Caco-2 (cell line): ENCODE results near the gene C3orf20. TPM values are rescaled to one million over a fixed set of nuclear protein-coding genes. Genes with fewer than 3 reads are reported as not detected.
A peak's percentile ranks its signal among the peaks of the same experiment; 100 is the strongest.

ENCODE experiments used
- BruUV-seq: library from RNA; stranded (reverse); fragments of 400-500 nt; replicated peaks from 2 replicates; lab custom pipeline; 2021; lab: Mats Ljungman, UMichigan
- CTCF ChIA-PET: fragments of 300-600 bp; sonication (Branson Sonifier 250); formaldehyde crosslinking; loops from one replicate; lab custom pipeline; 2022; ENCODE audit warnings: antibody characterized with exemption; lab: Charles Lee
- POLR2A ChIA-PET: fragments of 300-600 bp; sonication (Branson Sonifier 250); formaldehyde crosslinking; loops from one replicate; lab custom pipeline; 2022; ENCODE audit warnings: antibody characterized with exemption; lab: Charles Lee
- DNase-seq, 2 experiments: peaks; one replicate each; pipeline versions ENCODE4 v3.0.0 to v3.0.0-alpha.2; 2020 to 2022
- H3K27me3 ChIP-seq: replicated peaks from 2 replicates; pipeline ENCODE4 v1.6.0; 2011; ENCODE audit warnings: low read length; ENCODE audit not compliant: control insufficient read depth, insufficient read depth
- H3K36me3 ChIP-seq: 2 replicates; pipeline ENCODE4 v1.5.1; 2011; ENCODE audit warnings: low read length; ENCODE audit not compliant: control insufficient read depth, insufficient read depth
- H3K4me1 ChIP-seq: fragments of 250-450 bp; sonication (Bioruptor Pico); 2 replicates; pipeline ENCODE4 v1.5.1; 2020; ENCODE audit warnings: mild to moderate bottlenecking
- H3K4me3 ChIP-seq: 2 replicates; pipeline ENCODE4 v1.5.1; 2011; ENCODE audit warnings: low read depth, mild to moderate bottlenecking, control low read depth, low read length
- H3K9me3 ChIP-seq: fragments of 250-450 bp; sonication (Bioruptor Pico); 2 replicates; pipeline ENCODE4 v1.5.1; 2020; ENCODE audit warnings: mild to moderate bottlenecking, moderate library complexity
- H3K27ac Mint-ChIP-seq: one replicate; pipeline ENCODE4 v1.8.0; 2022; ENCODE audit warnings: mixed read lengths; ENCODE audit not compliant: unreplicated experiment
- H3K27me3 Mint-ChIP-seq: one replicate; pipeline ENCODE4 v1.8.0; 2022; ENCODE audit warnings: mixed read lengths; ENCODE audit not compliant: insufficient read depth, unreplicated experiment
- H3K36me3 Mint-ChIP-seq: one replicate; pipeline ENCODE4 v1.8.0; 2022; ENCODE audit warnings: mild to moderate bottlenecking, mixed read lengths; ENCODE audit not compliant: insufficient read depth, unreplicated experiment
- H3K4me1 Mint-ChIP-seq: one replicate; pipeline ENCODE4 v1.8.0; 2022; ENCODE audit warnings: low read depth, mixed read lengths; ENCODE audit not compliant: unreplicated experiment
- H3K4me3 Mint-ChIP-seq: one replicate; pipeline ENCODE4 v1.8.0; 2022; ENCODE audit warnings: mild to moderate bottlenecking, moderate library complexity, mixed read lengths; ENCODE audit not compliant: unreplicated experiment
- H3K9me3 Mint-ChIP-seq: one replicate; pipeline ENCODE4 v1.8.0; 2022; ENCODE audit warnings: mixed read lengths; ENCODE audit not compliant: unreplicated experiment
- CTCF ChIP-seq, 2 experiments: fragments of 200-600 bp in 1 of 2; IDR thresholded peaks; 1 replicate in 1 of 2; 2 replicates in 1 of 2; pipeline versions ENCODE4 v1.5.1 to v1.8.0; 2011 to 2022; ENCODE audit warnings: antibody characterized with exemption in 1 of 2, control low read depth in 1 of 2, inconsistent platforms in 1 of 2, low read depth in 1 of 2, low read length in 1 of 2, mild to moderate bottlenecking in 1 of 2, moderate library complexity in 1 of 2; ENCODE audit not compliant: insufficient read depth in 1 of 2, severe bottlenecking in 1 of 2, unreplicated experiment in 1 of 2
- intact Hi-C: fragments of 100-400 bp; cut with micrococcal nuclease; formaldehyde crosslinking; loops from one replicate; pipeline ENCODE4 v1.10.0; 2022; ENCODE audit not compliant: unreplicated experiment
- total RNA-seq: library from RNA; stranded (reverse); gene quantifications from 2 replicates; pipeline ENCODE4 v1.2.3, GENCODE V29; 2022

Gene C3orf20
- total RNA-seq, 1 experiment from 2014 or later, result 0.09 TPM

- no peaks in the 10 kb centered on the region for H3K9me3 ChIP-seq
- no peaks in the 10 kb centered on the region for H3K36me3 ChIP-seq
- no peak for DNase-seq
- no peak overlapping the region for H3K4me3 ChIP-seq
- Mint-ChIP-seq H3K9me3 (no peaks in the 10 kb centered on the region), H3K27ac (no peak overlapping the region), H3K4me3 (no peak overlapping the region), H3K36me3 (no peaks in the 10 kb centered on the region), H3K27me3 (peaks cover 2% of the 10 kb centered on the region), H3K4me1 (peaks cover 8% of the 10 kb centered on the region)
- peaks cover 16% of the 10 kb centered on the region; the same call in 1 of the 2 replicates for H3K4me1 ChIP-seq
- intact Hi-C loops, result no loop called here
- CTCF ChIA-PET, result no interaction called here
- no TSS peak for BruUV-seq
- POLR2A ChIA-PET, result no interaction called here
- no peaks in the 10 kb centered on the region for H3K27me3 ChIP-seq
- TF ChIP-seq CTCF (IDR thresholded peaks at IDR 0.05; ENCODE audit: insufficient read depth in 1 of 2, low read depth in 1 of 2, low read length in 1 of 2, severe bottlenecking in 1 of 2, unreplicated experiment in 1 of 2), result no peak
Observed at GRCh38 chr3:14786369-14786768, 111.4 kb downstream of the C3orf20 start.

- Mint-ChIP-seq H3K36me3 (no peaks in the 10 kb centered on the region), H3K27me3 (peaks cover 2% of the 10 kb centered on the region), H3K4me1 (peaks cover 8% of the 10 kb centered on the region), H3K4me3 (no peak overlapping the region), H3K27ac (no peak overlapping the region), H3K9me3 (no peaks in the 10 kb centered on the region)
- POLR2A ChIA-PET, result interaction anchor here (0.7 kb wide), 1 partner anchor 156 kb away, joined by 3 read pairs; no protein-coding TSS in a partner anchor
- no peaks in the 10 kb centered on the region for H3K27me3 ChIP-seq
- CTCF ChIA-PET, result interaction anchor here (0.9 kb wide), 1 partner anchor 134 kb away, joined by 5 read pairs; no protein-coding TSS in a partner anchor
- H3K36me3 ChIP-seq, result no peaks in the 10 kb centered on the region
- no peak for TF ChIP-seq CTCF (IDR thresholded peaks at IDR 0.05; ENCODE audit: insufficient read depth in 1 of 2, low read depth in 1 of 2, low read length in 1 of 2, severe bottlenecking in 1 of 2, unreplicated experiment in 1 of 2)
- H3K4me3 ChIP-seq, result no peak overlapping the region
- no peaks in the 10 kb centered on the region for H3K9me3 ChIP-seq
- H3K4me1 ChIP-seq, result peaks cover 17% of the 10 kb centered on the region; the same call in 1 of the 2 replicates
- DNase-seq, result peak; percentile 39 to 62
- intact Hi-C loops, result no loop called here
- BruUV-seq, result no TSS peak
Observed at GRCh38 chr3:14787630-14788029, 112.7 kb downstream of the C3orf20 start.

GRCh38 chr3:14788644-14789043 is 113.7 kb downstream of the C3orf20 start:
- BruUV-seq, result no TSS peak
- DNase-seq, result no peak
- Histone ChIP-seq H3K4me3 (no peak overlapping the region), H3K9me3 (no peaks in the 10 kb centered on the region), H3K36me3 (no peaks in the 10 kb centered on the region), H3K4me1 (peaks cover 17% of the 10 kb centered on the region; the same call in 1 of the 2 replicates), H3K27me3 (no peaks in the 10 kb centered on the region)
- no peak overlapping the region for H3K27ac Mint-ChIP-seq
- intact Hi-C loops, result no loop called here
- CTCF ChIA-PET, result interaction anchor here (1.0 kb wide), 1 partner anchor 132 kb away, joined by 3 read pairs; no protein-coding TSS in a partner anchor
- POLR2A ChIA-PET, result no interaction called here
- peaks cover 2% of the 10 kb centered on the region for H3K27me3 Mint-ChIP-seq
- no peak for TF ChIP-seq CTCF (IDR thresholded peaks at IDR 0.05; ENCODE audit: insufficient read depth in 1 of 2, low read depth in 1 of 2, low read length in 1 of 2, severe bottlenecking in 1 of 2, unreplicated experiment in 1 of 2)
- H3K4me3 Mint-ChIP-seq, result no peak overlapping the region
- H3K9me3 Mint-ChIP-seq, result no peaks in the 10 kb centered on the region
- peaks cover 8% of the 10 kb centered on the region for H3K4me1 Mint-ChIP-seq
- no peaks in the 10 kb centered on the region for H3K36me3 Mint-ChIP-seq
